Erythroblast (primary cell): ENCODE measurements around the gene METTL22.

Source experiments
- GATA1 ChIP-seq: IDR thresholded peaks from 2 replicates; pipeline ENCODE4 v1.6.1; 2011; ENCODE audit warnings: low read depth, mild to moderate bottlenecking, control low read depth, low read length, moderate library complexity
- POLR2A ChIP-seq: IDR thresholded peaks from 2 replicates; pipeline ENCODE4 v1.6.1; 2011; ENCODE audit warnings: mild to moderate bottlenecking, low read length

GRCh38 chr16:8605554-8605953, 15.9 kb upstream of the METTL22 start:
- TF ChIP-seq POLR2A (no peak), GATA1 (no peak)
